Fibroblast of mammary gland (primary cell): ENCODE results near the gene TBX20.

Experiments
- DNase-seq: peaks from one replicate; pipeline ENCODE4 v3.0.0-alpha.2; 2010; ENCODE audit warnings: low read depth
- H3K4me3 ChIP-seq: 2 replicates; pipeline ENCODE4 v1.5.1; 2011; ENCODE audit warnings: low read depth, mild to moderate bottlenecking, low read length, moderate library complexity; ENCODE audit not compliant: control insufficient read depth
- TF ChIP-seq, protein P1 (sequence below): conservative IDR thresholded peaks from 2 replicates; pipeline ENCODE4 v1.5.1; 2011; ENCODE audit warnings: low read depth, low read length, inconsistent platforms; ENCODE audit not compliant: control insufficient read depth, insufficient read depth

TBX20 gene

DNA sequence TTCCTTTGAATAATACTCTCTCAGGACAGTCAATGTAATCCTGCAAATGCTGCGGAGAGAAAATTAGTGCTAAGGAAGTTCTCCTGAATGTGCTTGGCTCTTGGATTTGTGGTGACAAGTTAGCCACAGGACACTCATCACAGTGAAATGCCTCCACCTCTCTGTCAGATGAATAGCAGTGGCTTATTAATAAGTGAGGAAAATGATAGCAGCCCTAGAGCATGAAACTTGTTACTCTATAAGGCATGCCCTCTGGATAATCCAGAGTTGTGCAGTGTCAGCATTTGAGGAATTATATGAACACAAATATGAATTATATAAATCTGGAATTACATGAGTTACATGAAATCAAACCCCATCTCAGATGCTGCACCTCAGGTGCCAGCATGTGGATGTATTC is 23.5 kb upstream of the TBX20 start:
- H3K4me3 ChIP-seq = no peak overlapping the region
- no peak for DNase-seq
- TF ChIP-seq, protein P1, sequence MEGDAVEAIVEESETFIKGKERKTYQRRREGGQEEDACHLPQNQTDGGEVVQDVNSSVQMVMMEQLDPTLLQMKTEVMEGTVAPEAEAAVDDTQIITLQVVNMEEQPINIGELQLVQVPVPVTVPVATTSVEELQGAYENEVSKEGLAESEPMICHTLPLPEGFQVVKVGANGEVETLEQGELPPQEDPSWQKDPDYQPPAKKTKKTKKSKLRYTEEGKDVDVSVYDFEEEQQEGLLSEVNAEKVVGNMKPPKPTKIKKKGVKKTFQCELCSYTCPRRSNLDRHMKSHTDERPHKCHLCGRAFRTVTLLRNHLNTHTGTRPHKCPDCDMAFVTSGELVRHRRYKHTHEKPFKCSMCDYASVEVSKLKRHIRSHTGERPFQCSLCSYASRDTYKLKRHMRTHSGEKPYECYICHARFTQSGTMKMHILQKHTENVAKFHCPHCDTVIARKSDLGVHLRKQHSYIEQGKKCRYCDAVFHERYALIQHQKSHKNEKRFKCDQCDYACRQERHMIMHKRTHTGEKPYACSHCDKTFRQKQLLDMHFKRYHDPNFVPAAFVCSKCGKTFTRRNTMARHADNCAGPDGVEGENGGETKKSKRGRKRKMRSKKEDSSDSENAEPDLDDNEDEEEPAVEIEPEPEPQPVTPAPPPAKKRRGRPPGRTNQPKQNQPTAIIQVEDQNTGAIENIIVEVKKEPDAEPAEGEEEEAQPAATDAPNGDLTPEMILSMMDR = no peak

DNA sequence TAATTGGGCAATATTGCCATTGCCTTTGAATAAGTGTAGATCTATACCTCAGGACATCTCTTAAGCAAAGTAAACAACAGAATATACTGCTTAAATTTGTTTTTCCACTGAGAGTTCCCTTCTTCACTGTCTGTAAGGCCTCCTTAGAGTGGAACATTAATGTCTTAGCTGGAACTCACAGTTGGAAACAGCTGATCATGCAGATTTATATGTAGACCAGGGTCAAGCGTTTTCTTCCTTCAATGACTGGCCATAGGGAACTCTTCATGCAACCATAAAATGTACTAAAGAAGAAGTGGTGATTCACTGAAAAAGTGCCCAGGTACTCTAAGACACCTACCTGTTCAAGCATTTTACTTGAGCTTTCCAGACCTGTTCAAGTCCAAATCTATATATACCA is 18.3 kb upstream of the TBX20 start:
- no peak overlapping the region for H3K4me3 ChIP-seq
- DNase-seq = no peak
- TF ChIP-seq, protein P1 = no peak

DNA sequence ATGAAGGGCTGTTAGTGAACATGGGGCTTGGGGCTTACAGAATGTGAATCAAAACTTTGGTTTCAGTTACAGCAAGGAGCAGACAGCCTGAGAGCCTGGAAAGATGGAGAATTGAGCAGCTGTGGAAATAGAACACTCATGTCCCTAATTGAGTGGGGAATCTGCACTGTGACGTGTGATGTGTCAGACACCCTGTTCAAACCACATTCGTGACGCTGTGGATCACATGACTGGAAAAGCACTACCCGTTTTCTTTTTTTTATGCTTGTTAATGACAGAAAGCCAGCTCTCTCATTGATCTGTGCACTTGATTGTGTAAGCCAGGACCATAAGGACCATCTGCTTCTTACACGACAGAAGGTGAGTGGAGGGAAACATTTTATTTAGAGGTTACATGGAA is 15.1 kb upstream of the TBX20 start:
- no peak overlapping the region for H3K4me3 ChIP-seq
- TF ChIP-seq, protein P1 = no peak
- DNase-seq = no peak

GRCh38 chr7:35267411-35267810 is 13.5 kb upstream of the TBX20 start:
- no peak overlapping the region for H3K4me3 ChIP-seq
- TF ChIP-seq, protein P1 = no peak
- DNase-seq = no peak

- TF ChIP-seq, protein P1 = no peak
- no peak overlapping the region for H3K4me3 ChIP-seq
- no peak for DNase-seq
Observed at GRCh38 chr7:35263396-35263795, 9.5 kb upstream of the TBX20 start.

- H3K4me3 ChIP-seq = no peak overlapping the region
- TF ChIP-seq, protein P1 = no peak
- no peak for DNase-seq
Observed at GRCh38 chr7:35261476-35262285, 7.8 kb upstream of the TBX20 start.
